ENCODE data around the gene SEPTIN7. TPM values are rescaled to one million over a fixed set of nuclear protein-coding genes. Genes with fewer than 3 reads are reported as not detected.

Gene SEPTIN7
- total RNA-seq, 1 experiment from 2014 or later = 140 TPM

- BruUV-seq (replicated peaks) = TSS peak; percentile 70
- Histone ChIP-seq H3K4me3 (replicated peaks in 1 of 2; ENCODE audit: low read depth in 1 of 2, low read length in 2 of 2) (peak overlapping the region; percentile 70 to 72), H3K27me3 (ENCODE audit: insufficient read depth, low read length) (no peaks in the 10 kb centered on the region), H3K9me3 (ENCODE audit: control insufficient read depth in 1 of 2, insufficient read depth in 1 of 2, low read depth in 1 of 2, low read length in 2 of 2) (no peaks in the 10 kb centered on the region), H4K20me1 (ENCODE audit: insufficient read depth) (no peaks in the 10 kb centered on the region), H3K9me2 (ENCODE audit: insufficient read depth) (no peaks in the 10 kb centered on the region), H3K79me2 (ENCODE audit: insufficient read depth, low read length) (peaks cover 52% of the 10 kb centered on the region), H3K27ac (ENCODE audit: low read depth, low read length) (peak overlapping the region; percentile 95), H3K4me2 (ENCODE audit: low read length) (peak overlapping the region; percentile 90), H3K4me1 (ENCODE audit: control insufficient read depth in 1 of 2, insufficient read depth in 2 of 2, low read length in 2 of 2) (peaks cover 8 to 20% of the 10 kb centered on the region in 2 experiments; a peak in 3 of 4 replicates), H3K9ac (ENCODE audit: low read length) (peak overlapping the region; percentile 84), H2AFZ (ENCODE audit: low read depth, low read length, poor library complexity, severe bottlenecking) (peak overlapping the region; percentile 75), H3K36me3 (ENCODE audit: control insufficient read depth in 1 of 2, insufficient read depth in 2 of 2, low read length in 2 of 2) (no peaks in the 10 kb centered on the region)
- peak; percentile 66 for ATAC-seq
- intact Hi-C loops (cut with micrococcal nuclease) = no loop called here
- ChIA-PET POLR2A (interaction anchor here (0.7 to 1.4 kb wide), 9 partner anchors 9 to 227 kb away, joined by 3 to 6 read pairs (median 4); no protein-coding TSS in a partner anchor), CTCF (interaction anchor here (0.9 to 1.6 kb wide), 3 partner anchors 90 to 176 kb away, joined by 3 to 4 read pairs (median 3); no protein-coding TSS in a partner anchor), RAD21 (ENCODE audit: low non-redundant PET in 1 of 2, low total read pairs in 2 of 2, uncharacterized antibody in 2 of 2, unreplicated experiment in 2 of 2) (no interaction called here)
- no peak for DNase-seq (ENCODE audit: low read depth, low spot score)
- TF ChIP-seq ZFX (IDR thresholded peaks at IDR 0.05) (peak; percentile 68), TCF7L2 (IDR thresholded peaks at IDR 0.05; ENCODE audit: borderline replicate concordance, extremely low read depth, insufficient read depth, insufficient read length) (peak; percentile 16), SRF (IDR thresholded peaks at IDR 0.05; ENCODE audit: low read depth) (no peak), MAX (IDR thresholded peaks at IDR 0.05) (no peak), POLR2A (IDR thresholded peaks at IDR 0.05; ENCODE audit: borderline replicate concordance, extremely low read depth, insufficient read depth, insufficient read length) (peak; percentile 56), ELF1 (IDR thresholded peaks at IDR 0.05; ENCODE audit: borderline replicate concordance, low read depth) (no peak), SIN3A (IDR thresholded peaks at IDR 0.05; ENCODE audit: low read depth) (peak; percentile 55; the same call in 1 of the 2 replicates)
Observed at GRCh38 chr7:35799846-35800717, 775 bp upstream of the SEPTIN7 start.

Measured in HCT116 (cell line).